HG03575 (cell line): ENCODE data around the gene CSNK1A1L.

ENCODE experiments used
- ATAC-seq: cut with Tn5 transposase; IDR thresholded peaks from one replicate; pipeline ENCODE4 v1.9.1; 2021; ENCODE audit not compliant: unreplicated experiment, insufficient number of reproducible peaks, low FRiP score; ENCODE audit errors: extremely low read depth

CSNK1A1L gene

DNA sequence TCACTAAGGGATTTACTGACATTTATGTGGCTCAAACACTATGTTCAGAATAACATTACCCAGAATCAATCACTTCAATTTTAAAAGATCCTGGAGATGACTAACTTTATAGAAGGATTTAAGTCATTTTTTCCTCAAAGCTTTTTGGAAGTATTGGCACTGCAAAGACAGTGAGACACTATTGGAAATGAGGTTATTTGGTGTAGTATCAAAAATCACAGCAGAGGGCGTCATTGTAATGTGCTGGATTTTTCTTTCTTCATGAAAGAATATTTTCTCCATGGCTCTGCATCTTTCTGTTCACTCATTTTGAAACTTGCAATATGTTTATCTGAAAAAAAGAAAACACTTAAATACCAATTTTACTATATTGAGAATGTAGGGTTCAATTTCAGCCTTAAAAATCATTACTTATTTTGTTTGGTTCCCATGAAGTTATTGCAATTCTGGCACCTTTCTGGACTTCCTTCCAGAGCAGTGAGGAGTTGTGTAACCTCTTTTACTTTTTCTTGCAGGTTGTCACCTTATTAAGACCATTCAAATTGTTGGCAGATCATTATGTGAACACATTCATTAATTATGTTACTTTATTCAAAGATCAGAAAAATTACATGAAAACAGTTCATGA lies 3.7 kb upstream of the CSNK1A1L start:
- ATAC-seq = no peak

DNA sequence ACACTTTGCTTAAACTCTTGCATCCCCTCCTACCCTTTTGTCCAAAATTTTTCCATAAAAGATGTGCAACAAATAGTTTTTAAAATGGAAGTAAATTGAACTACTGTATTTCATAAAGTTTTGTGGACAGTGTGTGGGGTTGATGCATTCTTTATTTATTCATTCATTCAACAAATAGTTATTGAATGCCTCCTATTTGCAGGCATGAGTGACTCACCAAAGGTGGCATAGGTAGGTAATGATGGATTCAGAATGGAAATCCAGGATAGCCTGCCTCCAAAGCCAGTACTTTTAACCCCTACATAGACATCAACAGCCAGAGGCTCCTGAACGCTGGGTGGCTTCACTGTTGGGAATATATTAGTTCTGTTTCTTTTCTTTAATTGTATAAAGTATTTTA lies 2.4 kb upstream of the CSNK1A1L start:
- ATAC-seq = no peak

DNA sequence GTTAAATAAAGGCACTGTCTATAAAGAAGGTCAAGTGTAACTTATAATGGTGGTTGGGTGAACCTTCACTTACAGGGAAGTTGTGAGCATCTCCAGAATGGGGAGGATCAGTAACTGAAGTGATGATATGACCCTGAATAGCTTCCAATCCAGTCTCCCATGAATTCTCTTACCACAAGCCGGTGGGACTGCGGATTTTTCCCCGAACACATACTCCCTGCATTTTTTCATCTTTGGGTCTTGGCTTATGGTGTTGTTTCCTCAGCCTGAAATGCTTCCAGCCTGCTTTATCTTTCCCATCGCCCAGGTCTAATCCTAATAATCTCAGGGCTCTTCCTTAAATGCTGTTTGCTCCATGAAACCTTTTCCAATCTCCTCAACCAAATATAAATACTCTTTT lies 2.0 kb upstream of the CSNK1A1L start:
- no peak for ATAC-seq

DNA sequence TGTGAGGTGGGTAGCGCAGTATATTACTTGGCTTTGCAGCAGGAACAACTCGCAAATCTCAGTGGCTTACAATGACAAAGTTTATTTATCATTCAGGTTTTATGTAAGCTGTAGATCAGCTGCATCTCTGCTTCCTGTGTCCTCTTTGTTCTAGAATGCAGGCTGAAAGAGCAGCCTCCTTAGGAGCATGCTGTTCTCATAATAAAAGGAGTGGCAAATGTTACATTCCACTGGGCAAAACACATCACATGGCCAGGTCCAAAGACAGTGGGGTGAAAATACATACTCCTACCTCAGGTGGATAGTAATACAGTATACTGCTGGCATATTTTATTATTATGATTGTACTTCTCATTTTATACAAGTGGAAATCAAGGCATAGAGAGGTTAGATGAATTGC lies 1.2 kb upstream of the CSNK1A1L start:
- no peak for ATAC-seq

DNA sequence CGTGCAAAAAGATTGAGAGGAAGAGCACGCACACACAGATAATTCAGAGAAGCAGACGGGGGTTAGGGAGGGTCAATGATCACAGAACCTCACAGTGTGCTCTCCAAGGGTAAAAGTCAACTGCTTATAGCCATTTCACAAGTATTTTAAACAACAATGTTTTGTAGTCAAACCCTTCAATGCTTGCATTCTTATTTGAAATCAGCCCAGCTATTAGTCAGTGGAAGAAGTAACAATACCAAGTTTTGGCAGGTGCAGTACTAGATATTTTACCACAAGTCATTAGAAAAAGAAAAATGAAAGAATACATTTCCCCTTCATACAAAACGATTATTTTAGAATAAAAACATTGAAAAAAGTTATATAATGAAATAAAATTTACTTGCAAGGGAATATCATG lies 2.6 kb downstream of the CSNK1A1L start:
- no peak for ATAC-seq

DNA sequence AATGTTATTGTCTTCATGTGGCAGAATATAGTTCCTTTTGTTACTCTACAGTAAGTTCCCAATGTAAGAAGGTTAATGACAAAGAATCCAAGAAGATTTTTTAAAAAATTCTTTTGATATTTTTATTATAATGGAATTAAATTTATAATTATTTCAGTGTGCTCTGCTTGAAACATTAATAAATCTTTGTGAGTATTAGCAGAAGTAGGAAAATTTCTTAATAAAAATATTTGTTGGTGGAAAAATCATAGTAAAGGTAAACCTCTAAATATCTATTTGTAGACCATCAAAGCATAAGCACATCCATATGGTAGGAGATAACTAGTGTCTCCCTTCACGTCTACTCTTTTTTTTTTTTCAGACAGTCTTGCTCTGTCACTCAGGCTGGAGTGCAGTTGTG lies 4.3 kb downstream of the CSNK1A1L start:
- ATAC-seq = no peak

DNA sequence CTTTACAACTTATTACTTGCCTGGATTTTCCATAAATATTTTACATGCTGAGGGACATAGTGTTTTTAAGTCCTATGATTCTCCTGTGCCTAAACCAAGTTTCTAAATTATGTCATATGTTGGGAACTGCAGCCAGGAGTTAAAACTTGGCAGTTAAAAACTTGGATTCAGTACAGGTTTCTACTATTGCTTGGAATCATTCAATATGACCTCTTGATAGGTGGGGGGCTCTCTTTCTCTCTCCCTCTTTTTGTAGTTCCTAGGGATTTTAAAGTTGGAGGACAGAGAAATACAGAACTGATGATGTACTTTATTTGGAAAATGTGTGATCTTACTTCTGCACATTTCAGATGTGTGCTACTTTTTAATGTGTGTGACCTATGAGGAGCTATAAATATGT lies 4.7 kb downstream of the CSNK1A1L start:
- no peak for ATAC-seq

DNA sequence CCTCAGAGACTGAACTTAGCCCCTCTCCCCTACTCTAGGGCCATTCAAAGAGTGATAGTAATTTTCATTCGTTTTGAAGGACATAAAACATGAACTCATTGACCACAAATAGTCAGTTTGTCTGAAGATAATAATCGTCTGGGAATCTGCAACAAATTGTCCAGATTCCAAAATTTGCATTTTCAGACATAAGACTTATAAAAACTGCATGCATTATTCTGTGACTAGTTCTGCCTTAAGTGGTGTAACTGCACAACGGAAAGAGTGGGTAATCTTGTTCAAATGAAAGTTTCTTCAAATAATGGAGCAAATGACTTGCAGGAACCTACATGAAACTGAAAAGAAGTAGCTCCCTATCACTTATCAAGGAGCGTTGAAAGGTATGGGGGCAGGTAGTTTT lies 8.4 kb downstream of the CSNK1A1L start:
- ATAC-seq = no peak

DNA sequence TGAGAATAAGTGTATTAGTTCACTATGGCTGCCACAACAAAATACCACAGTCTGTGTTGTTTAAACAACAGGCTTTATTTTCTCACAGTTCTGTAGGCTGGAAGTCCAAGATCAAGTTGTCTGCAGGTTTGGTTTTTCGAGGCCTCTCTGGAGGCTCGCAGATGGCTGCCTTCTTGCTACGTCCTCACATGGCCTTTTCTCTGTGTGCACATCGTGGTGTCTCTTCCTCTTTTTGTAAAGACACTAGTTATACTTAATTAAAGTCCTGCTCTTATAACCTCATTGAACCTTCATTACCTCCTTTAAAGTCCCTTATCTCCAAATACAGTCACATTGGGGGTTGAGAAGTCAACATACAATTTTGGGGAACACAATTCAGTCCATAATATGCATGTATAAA lies 10.6 kb downstream of the CSNK1A1L start:
- no peak for ATAC-seq

DNA sequence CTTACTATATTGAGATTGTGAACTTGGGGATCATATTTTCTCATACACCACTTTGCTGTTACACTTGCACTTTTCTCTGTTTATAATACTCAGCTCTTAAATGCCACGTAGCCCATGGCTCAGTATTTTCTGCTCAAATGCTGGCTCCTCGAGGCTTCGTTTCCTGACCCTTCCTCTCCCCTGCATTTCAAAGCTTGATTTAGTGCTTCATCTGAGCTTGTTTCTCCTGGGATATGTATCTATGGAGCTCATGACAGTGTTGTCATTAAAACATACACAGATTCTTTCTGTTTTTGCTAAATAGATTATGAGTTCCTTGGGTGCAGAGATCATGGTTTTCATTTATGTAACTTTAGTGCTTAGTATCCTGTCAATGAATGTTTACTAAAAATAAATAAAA lies 11.4 kb downstream of the CSNK1A1L start:
- ATAC-seq = no peak

DNA sequence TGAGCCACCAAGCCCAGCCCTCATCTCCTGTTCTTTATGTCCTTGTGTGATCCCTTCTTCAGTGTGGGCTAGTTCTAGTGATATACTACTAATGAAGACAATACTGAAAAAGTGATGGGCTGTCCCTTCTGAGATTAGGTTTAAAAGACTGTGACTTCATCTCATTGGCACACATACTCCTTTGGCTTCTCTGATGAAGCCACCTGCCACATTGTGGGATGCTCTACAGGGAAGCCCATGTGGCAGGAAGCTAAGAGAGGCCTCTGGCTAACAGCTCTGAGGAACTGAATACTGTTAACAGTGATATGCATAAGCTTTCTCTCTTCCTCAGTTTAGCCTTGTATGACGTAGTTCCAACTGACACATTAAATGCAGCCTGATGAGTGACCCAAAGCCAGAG lies 13.6 kb downstream of the CSNK1A1L start:
- no peak for ATAC-seq

DNA sequence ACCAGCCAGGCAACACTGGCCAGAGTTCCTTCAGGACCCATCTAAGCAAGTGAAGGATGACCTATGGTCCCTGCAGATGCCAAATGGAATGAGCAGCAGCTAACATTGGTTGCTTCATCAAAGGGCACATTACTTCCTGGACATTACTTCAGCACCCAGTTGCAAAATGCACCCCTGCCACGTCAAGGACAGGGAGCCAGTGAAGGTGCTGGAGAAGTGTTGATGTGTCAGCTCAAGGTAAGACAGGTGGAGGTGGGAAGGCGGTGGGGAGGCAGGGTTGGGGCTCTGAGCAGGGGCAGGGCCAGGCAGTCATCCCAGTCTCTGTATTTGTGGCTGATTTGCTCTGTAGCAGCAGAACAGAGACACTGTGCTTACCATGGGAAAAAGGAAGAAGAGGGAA lies 14.6 kb downstream of the CSNK1A1L start:
- no peak for ATAC-seq

DNA sequence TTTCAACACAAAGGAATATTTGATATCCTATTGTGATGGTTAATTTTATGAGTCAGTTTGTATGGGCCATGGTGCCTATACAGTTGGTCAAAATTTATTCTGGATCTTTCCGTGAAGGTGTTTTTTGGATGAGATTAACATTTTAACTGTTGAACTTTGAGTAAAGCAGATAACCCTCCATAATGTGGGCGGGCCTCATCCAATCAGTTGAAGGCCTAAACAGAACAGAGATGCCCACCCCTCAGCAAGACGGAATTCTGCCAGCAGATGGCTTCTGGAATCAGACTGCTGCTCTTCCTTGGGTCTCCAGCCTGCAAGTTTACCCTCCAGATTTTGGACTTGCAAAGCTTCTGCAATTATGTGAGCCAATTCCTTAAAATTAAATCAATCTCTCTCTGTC lies 16.0 kb downstream of the CSNK1A1L start:
- ATAC-seq = no peak

DNA sequence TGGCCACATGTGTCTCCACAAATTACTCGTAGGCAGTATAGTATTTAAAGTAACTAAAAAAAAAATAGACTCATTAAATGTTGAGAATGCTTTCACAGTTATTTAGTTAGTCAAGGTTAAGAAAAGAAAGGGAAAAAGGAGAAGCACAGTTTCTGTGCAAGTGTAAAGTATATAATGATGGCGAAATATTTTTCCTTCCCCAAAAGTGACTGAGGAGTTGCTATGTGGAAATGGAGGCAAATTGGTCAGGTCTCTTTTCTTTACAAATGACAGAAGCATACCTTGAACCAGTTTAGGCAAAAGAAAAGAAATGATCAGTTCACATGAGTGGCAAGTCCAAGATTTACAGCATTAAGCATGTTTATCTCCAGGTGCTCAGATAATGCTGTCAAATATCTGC lies 18.0 kb downstream of the CSNK1A1L start:
- no peak for ATAC-seq

DNA sequence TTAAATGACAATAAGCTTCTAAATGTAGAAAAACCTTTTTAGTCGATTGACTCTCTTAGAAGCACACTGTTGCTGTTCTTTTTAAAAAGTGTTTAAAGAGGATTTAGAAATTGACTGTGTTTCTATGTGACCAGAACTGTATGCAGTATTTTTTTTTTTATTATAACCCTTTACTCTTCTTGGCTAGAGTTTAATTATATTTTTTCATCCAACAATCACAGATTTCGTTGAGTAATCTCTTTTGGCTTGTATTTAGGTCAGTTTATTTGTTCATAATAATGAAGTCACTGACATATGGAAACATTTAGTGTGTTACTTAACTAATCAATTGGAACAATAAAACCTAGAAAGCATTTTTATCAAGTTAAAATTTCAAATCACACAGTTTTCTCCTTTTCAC lies 19.9 kb downstream of the CSNK1A1L start:
- no peak for ATAC-seq

DNA sequence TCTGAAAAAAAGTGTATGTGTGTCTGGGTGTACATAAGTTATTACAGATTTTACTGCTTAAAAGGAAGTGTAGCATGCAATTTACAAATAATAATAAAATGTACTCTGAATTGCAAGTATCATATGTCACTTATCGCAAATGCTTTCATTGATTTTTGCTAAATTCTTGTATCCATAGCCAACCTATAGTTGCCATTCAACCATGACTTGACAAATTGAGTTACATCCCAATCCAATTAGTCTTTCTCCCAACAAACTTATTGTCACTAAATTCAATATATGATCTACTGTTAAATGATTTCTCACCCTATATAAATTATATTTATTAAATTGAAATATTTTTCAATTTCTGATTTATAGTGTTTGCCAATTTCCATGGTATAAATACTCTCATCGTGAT lies 28.6 kb downstream of the CSNK1A1L start:
- no peak for ATAC-seq

DNA sequence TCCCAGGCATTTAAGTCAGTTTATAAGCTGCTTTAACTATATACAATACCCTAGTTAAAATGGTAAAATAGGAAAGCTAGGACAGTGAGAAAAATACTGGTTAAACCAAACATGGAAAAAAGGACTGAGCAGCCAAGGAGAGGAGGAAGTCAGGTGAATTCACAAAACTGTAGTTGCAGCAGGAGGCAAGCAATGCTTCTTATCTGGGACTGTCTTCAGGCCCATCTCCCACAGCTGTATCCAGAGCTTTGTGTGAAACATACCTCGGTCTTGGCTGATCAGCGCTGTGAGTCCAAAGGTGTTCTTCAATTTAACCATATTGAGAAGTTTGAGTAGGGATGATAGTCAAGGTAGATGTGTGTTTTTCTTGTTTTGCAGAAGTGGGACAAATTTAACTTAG lies 30.3 kb downstream of the CSNK1A1L start:
- ATAC-seq = no peak

DNA sequence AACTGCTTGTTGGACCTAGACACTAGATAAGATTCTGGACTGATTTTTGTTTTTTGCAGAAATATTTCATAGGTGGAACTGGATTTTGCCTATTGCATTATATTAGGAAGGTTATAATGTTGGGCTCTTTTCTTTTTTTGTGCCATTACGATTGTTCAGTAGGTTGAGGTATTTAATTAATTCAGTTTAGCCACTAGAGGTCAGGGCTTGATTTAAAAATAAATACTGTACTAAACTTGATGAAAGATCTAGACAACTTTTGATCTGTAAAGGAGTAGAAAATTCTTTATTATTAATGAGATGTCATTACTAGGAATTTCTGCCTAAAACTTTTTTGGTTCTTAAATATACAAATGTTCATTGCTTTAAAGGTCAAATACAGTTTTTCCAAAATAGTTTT lies 30.8 kb downstream of the CSNK1A1L start:
- no peak for ATAC-seq

DNA sequence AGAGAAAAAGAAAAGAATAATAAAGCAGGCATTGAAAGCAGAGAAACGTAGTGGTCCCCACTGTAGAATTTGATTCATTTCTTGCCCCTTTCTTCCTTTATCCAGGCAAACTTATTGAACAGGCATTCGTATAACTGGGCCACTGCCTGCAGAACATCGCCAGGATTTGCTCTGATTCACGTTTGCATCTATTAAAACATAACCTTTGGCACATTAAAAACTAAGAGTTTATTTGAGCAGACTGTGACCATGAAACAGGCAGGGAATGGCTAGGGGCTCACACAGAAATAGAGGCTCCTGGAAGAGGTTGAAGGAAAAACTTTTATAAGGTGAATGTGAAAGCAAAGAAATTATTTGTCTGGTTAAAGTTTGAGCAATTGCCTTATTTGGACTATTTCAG lies 33.4 kb downstream of the CSNK1A1L start:
- no peak for ATAC-seq

DNA sequence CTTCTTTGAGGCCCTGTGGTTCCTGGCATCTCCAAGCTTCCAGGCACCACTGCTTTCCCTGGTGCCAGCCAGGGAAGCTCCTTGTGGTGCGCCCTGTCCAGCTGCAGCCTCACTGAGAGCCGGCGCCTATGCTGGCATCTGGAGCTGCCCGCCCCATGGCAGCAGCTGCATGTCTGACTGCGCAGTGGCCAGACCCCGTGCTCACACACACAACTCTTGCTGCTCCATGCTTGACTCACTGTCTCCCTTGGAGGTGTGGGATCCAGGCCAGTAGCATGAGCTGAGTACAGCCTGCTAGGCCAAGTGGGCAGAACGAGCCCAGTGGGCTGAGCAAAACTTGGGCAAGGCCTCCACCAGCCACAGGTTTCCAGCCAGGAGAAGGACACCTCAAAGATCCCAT lies 34.5 kb downstream of the CSNK1A1L start:
- ATAC-seq = no peak

DNA sequence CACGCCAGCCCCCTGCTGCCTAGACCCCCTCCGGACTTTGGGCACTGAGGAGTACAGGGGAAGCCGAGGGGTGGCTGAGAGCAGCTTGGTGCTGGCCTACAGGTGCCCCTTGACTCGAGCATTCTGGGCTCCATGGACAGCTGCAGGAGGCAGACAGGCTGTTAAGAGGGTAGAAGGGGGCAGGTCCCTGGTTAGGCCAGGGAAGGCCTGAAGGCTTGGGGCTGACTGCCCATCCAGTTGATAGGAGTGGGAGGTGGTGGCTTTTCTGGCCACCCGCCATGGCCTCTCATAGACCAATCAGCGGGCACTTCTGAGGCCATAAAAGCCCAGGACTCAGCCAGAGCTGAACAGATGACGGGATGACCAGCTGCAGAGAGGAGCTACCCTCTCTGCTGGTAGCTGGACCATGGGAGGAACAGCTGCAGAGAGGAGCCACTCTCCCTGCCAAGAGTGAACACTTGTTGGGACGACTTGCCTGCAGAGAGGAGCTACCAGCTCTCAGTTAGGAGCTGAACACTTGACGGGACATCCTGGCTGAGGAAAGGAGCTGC lies 35.2 kb downstream of the CSNK1A1L start:
- no peak for ATAC-seq
